Measurements from ENCODE around the gene BRPF1.

- no peak for TF ChIP-seq CTCF (IDR thresholded peaks at IDR 0.05; ENCODE audit: poor library complexity, severe bottlenecking)
- TF ChIP-seq EZH2 (IDR thresholded peaks at IDR 0.05; ENCODE audit: borderline replicate concordance, insufficient read depth, low read length, poor library complexity, severe bottlenecking) = no peak
- TF ChIP-seq REST (IDR thresholded peaks at IDR 0.05; ENCODE audit: borderline replicate concordance) = no peak
- TF ChIP-seq MXI1 (conservative IDR thresholded peaks at IDR 0.05; ENCODE audit: poor library complexity, severe bottlenecking) = no peak
- no peak for TF ChIP-seq POLR2AphosphoS5 (IDR thresholded peaks at IDR 0.05)
- TF ChIP-seq EP300 (conservative IDR thresholded peaks at IDR 0.05; ENCODE audit: poor library complexity, severe bottlenecking) = no peak
- no peak for TF ChIP-seq RAD21 (conservative IDR thresholded peaks at IDR 0.05)
- TF ChIP-seq TAF1 (IDR thresholded peaks at IDR 0.05; ENCODE audit: low read depth) = no peak
Measured at GRCh38 chr3:9744162-9744561, 12.6 kb downstream of the BRPF1 start.
